Fibroblast of gingiva (primary cell): Measurements from ENCODE around the gene PTGR2.
"Not testable (repeated sequence)": the region's sequence is repeated elsewhere in the genome, so short reads cannot be mapped to it uniquely, and the experiment has no call there.

Source experiments
- DNase-seq: peaks from one replicate; pipeline ENCODE4 v3.0.0-alpha.2; 2011; ENCODE audit warnings: low read depth

Gene PTGR2

DNA sequence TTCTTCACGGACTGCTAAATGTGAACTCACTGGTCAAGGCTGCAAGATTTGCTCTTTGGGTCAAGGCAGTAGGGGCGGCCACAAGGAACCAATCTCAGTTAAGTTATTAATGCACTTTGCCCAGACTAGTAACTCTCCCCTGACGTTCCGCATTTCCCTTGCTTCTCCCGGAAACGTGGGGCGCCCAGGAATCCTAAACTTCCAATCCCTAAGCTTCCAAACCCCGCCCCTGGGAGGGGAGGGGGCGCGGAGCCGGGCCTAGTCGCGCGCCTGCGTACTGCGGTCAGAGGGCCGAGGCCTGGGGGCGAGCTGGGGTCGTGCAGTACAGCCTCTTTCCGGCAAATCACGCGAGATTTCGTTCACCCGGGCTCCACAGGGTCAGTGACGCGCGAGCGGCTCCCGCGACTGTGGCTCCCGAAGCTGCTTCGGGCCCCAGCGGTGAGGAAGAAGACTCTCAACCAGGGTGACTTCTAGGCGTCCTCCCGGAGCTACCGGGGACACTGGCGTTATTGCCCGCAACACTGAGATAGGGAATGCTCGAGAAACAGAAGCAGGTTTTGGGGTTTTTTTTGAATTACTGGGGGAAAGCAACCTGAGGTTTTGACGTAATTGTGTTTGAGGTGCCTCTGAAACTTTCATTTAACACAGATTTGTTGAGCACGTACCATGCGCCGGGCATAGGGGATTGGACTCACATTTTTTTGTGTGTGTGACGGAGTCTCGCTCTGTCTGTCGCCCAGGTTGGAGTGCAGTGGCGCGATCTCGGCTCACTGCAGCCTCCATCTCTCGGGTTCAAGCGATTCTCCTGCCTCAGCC lies at the start of gene PTGR2:
Gene PTGR2 (plus strand): TSS at position 265 of the 816 bp plus-strand sequence. CDS start 7,032 bp downstream, outside the sequence.
- peak; percentile 98 for DNase-seq

DNA sequence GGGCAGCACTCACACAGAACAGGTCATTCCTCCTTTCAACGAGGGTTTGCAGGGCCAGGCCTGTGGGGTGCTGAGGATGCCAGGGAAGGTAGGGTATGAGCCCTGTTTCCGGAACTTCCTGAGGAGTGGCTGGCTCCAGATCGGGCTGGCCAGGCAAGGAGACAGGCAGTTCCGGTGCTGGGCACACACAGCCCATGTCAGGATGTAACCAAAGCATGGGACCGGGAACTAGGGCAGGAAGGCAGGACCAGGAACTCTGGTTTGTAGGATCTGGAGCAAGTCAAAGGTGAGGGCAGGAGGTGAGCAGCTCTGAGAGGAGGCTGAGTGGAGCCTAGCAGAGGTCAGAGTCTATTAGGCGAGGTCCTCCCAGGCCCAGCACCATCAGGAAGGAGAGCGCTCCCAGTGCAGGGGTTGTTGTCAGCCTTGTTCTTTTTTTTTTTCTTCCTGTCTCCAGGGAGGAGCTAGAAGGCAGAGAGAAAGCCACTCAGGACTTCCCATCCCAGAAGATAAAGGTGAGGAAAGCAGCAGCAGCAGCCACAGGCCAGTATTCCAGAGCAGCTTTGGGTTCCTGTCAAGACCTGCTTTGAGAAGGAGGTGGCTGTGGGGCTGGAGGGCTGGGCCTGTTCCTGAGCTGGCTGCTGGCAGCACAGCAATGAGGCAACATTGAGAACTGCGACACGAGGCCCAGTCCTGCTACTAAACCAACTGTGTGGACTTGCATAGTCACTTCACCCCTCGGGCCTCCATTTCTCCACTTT lies 49.0 kb upstream of the PTGR2 start:
- DNase-seq = no peak

DNA sequence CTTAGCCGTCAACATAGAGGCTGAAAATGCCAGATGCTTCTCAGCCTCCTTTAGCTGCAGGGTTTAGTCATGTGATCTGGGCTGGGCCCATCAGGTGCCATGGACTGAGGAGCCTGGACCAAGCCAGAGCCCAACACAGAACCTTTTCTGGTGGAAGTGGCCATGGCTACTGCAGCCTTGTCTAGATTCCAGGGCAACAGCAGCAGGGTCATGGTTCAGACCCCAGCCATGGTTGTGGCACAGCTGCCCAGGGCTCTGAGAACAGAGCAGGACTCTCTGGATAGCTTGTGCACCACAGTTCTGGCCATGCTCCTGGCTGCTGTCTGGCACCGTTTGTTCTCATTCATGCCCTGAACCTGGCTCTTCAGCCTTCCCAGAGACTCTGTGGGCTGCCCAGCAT lies 47.0 kb upstream of the PTGR2 start:
- no peak for DNase-seq

DNA sequence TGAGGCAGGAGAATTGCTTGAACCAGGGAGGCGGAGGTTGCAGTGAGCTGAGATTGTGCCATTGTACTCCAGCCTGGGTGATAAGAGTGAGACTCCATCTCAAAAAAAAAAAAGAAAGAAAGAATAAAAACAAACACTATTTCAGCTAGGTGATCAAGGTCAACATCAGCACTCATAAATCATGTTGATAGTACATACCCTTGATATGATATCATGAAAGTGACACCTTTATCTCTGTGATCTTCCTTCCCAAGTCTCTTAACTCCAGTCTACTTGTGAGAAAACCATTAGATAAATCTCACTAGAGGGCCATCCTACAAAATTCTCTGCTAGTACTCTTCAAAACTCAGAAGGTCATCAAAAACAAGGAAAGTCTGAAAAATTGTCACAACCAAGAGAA lies 44.2 kb upstream of the PTGR2 start:
- no peak for DNase-seq

DNA sequence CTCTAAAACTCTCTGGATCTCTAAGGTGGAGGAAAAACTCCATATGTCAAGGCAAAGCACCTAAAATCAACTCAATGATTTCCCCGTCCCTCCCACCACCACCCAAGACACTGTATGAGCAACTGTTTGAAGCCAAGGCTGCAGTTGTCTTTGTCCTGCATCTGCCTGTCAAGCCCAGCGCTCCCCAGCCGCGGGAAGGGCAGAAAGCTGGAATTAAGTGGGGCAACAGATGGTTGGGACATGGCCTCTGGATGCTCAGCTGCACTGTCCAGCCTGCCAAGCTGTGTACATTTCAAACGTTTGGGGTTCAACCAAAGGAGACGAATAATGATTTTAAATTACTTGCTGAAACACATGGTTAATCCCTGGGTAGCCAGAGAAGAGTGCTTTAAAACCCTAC lies 42.2 kb upstream of the PTGR2 start:
- DNase-seq = no peak

GRCh38 chr14:73810478-73811163 lies 41.0 kb upstream of the PTGR2 start:
- no peak for DNase-seq

DNA sequence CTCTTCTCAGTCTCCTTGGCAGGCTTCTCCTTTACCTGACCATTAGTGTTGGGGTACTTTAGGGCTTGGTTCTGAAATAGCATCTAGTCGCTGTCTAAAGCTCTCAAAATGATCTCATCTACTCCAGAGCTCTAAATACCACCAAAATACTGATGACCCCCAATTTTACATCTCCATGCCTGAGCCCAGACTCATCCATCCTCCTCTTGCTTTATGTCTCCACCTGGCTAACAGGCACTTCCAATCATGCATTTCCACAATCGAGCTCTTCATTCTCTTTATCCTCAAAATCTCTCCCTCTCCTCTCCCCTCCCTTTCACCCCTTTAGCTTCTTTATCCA lies 40.5 kb upstream of the PTGR2 start:
- DNase-seq = no peak

GRCh38 chr14:73814153-73814552 lies 37.5 kb upstream of the PTGR2 start:
- DNase-seq = no peak

DNA sequence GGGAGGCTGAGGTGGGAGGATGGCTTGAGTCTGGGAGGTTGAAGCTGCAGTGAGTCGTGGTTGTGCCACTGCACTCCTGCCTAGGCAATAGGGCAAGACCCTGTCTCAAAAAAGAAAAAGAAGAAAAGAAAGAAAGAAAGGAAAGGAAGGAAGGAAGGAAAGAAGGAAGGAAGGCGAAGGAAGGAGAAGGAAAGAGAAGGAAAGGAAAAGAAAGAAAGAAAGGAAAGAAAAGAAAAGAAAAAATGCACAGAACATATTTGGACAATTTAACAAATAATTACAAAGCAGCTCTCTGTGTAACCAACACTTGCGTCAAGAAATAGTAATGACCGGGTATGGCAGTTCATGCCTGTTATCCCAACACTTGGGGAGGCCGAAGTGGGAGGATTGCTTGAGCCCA lies 35.8 kb upstream of the PTGR2 start:
- DNase-seq = no peak

- no peak for DNase-seq
These were observed 35.2 kb upstream of the PTGR2 start for GRCh38 chr14:73816393-73816816.

DNA sequence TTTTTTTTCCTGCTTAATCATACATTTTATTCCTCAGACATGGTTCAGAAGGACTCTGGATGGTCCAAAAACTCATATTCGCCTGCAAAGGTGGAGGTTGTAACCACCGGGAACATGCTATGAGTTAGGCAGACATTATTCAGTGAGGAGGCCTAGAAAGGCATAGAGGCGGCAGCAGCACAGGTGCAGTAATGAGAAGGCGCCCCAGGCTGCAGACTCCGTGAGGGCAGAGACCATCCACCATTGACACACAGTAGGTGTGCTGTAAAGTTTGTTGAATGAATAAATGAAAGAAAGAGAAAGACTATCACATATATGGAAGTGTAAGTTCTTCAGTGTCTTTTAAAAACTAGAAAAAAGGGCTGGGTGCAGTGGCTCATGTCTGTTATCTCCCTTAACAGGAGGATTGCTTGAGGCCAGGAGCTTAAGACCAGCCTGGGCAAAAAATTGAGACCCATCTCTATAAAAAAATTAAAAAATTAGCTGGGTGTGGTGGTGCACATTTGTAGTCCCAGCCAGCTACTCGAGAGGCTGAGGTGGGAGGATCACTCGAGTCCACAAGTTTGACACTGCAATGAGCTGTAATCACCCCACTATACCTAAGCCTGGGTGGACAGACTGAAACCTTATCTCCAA lies 34.5 kb upstream of the PTGR2 start:
- DNase-seq = no peak

DNA sequence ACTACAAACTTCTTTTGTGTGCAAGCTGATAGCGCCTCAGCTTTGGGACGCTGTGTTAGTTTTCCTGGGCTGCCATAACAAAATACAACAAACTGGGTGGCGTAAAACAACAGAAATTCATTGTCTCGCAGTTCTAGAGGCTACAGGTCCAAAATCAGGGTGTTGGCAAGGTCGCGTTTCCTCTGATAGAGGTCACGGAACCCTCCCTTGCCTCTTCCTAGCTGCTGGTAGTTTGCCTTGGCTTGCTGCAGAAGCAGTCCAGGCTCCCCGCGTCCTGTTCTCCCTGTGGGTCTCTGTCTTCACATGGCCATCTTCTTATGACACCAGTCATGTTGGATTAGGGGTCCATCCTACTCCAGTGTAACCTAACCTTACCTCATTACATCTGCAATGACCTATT lies 32.8 kb upstream of the PTGR2 start:
- DNase-seq = no peak

GRCh38 chr14:73820631-73821030 lies 31.0 kb upstream of the PTGR2 start:
- DNase-seq = no peak

GRCh38 chr14:73823339-73823885 lies 28.2 kb upstream of the PTGR2 start:
- DNase-seq = no peak

DNA sequence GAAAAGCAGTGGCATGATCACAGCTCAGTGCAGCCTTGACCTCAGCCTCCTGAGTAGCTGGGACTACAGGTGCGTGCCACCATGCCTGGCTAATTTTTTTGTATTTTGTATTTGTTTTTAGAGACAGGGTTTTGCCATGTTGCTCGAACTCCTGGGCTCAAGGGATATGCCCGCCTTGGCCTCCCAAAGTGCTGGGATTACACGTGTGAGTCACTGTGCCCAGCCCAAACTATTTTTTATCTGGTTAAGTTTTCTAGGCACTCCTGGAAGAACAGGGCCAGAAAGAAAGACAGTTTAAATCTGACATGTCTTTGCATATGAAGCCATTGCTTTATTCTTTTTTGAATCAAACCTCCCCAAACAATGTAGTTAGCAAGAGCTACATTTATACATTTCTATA lies 27.5 kb upstream of the PTGR2 start:
- no peak for DNase-seq

GRCh38 chr14:73824536-73824935 lies 27.1 kb upstream of the PTGR2 start:
- DNase-seq = no peak

GRCh38 chr14:73825551-73826188 lies 26.0 kb upstream of the PTGR2 start:
- peak; percentile 85 for DNase-seq

DNA sequence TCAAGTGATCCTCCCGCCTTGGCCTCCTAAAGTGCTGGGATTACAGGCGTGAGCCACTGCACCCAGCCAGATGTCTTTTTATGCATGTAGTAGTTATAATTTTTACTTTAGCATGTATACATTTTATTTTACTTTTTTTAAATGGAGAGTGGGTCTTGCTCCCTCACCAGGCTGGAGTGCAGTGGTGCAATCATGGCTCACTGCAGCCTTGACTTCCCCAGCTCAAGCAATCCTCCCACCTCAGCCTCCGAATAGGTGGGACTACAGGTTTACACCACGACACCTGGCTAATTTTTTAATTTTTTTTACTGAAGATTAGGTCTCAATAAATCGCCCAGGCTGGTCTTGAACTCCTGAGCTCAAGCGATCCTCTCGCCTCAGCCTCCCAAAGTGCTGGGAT lies 24.4 kb upstream of the PTGR2 start:
- DNase-seq = not testable (repeated sequence)

- no peak for DNase-seq
These were observed 22.6 kb upstream of the PTGR2 start for GRCh38 chr14:73829071-73829470.

DNA sequence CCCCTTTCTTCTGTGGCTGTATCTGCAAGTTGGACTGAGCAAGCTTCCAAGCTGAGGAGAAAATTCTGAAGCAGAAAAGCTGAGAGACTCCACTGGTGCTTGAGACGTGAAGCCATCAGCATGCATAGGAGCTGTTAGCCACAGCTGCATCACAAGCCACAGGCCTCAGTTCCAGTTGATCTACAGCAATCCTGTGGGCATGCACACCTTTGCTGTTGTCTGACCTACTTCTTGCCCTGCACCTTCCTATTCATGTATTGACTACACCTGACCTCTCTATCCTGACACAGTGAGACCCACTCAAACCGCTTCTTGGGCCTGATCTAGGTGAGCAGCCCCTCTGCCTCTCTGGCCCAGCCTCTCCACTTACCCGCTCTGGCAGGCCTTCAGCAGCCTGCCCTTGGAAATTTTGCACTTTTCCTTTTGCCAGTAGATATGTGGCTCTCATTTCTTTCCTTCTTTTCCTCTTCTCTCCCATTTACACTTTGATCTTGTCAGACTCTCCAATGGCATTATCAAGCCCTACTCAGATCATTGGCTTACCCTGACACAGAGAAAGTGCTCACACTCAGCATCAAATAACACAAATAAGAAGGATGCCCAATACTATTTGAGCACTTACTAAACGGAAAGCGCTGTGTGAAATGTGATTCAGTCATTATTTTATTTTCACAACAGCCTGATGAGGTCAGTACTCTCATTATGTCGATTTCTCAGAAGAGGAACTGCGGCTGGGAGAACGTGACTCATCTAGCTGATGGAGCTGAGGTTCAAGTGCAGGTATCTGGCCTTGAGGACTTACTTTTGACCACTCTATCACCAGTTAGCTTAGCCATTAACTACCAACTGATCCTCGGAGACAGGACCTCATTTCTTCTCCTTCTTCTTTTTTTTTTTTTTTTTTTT lies 21.9 kb upstream of the PTGR2 start:
- DNase-seq = peak; percentile 84

DNA sequence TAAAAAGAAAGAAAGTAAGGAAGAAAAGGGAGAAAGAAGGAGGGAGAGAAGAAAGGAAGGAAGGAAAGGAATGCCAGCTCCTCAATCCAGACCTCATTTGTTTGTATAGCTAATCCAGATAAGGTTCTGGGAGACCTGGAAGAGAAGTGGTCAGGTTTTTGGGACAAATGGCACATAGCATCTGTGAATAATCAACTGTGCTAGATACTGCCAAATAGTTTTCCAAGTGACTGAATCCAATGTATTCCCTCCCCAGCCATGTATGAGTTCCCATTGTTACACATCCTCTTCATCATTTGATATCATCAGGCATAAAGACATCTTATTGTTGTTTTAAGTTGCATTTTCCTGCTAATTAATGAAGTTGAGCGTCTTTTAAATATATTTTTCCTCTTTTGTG lies 18.6 kb upstream of the PTGR2 start:
- DNase-seq = peak; percentile 94
